ENCODE data around the gene TENM4. TPM values are rescaled to one million over a fixed set of nuclear protein-coding genes. Genes with fewer than 3 reads are reported as not detected.

Gene TENM4
- total RNA-seq, 1 experiment from 2014 or later, result 0.39 TPM

GRCh38 chr11:79117488-79117887 is 323.3 kb downstream of the TENM4 start:
- POLR2A ChIA-PET, result no interaction called here
- Histone ChIP-seq H3K4me1 (ENCODE audit: control insufficient read depth, insufficient read depth, low read length) (no peaks in the 10 kb centered on the region), H3K4me3 (ENCODE audit: low read depth in 2 of 2, low read length in 2 of 2) (no peak overlapping the region), H3K27ac (ENCODE audit: low read length) (no peak overlapping the region), H3K36me3 (ENCODE audit: control insufficient read depth, insufficient read depth, low read length) (no peaks in the 10 kb centered on the region), H3K27me3 (ENCODE audit: control insufficient read depth, insufficient read depth, low read length) (peaks cover 3% of the 10 kb centered on the region; the same call in 1 of the 2 replicates), H3K9me3 (ENCODE audit: control insufficient read depth, insufficient read depth, low read depth, low read length) (no peaks in the 10 kb centered on the region)
- ATAC-seq (no peak), DNase-seq (ENCODE audit: low read depth, low spot score) (no peak)
- in situ Hi-C loops (cut with HindIII; ENCODE audit: low pct_unique_long_range_greater_than_20kb, low sequenced_read_pairs) (no loop called here), intact Hi-C loops (cut with micrococcal nuclease; ENCODE audit: unreplicated experiment) (no loop called here)
- CTCF ChIA-PET, result no interaction called here
- BruUV-seq (replicated peaks), result no TSS peak
- TF ChIP-seq SIN3A (IDR thresholded peaks at IDR 0.05; ENCODE audit: borderline replicate concordance, insufficient read depth, low read depth, low read length) (no peak), REST (IDR thresholded peaks at IDR 0.05; ENCODE audit: insufficient read depth in 1 of 2, low read depth in 2 of 2, low read length in 1 of 2) (no peak)

GRCh38 chr11:79116600-79116999 is 324.2 kb downstream of the TENM4 start:
- CTCF ChIA-PET, result no interaction called here
- no TSS peak for BruUV-seq (replicated peaks)
- Histone ChIP-seq H3K27ac (ENCODE audit: low read length) (no peak overlapping the region), H3K4me1 (ENCODE audit: control insufficient read depth, insufficient read depth, low read length) (no peaks in the 10 kb centered on the region), H3K4me3 (ENCODE audit: low read depth in 2 of 2, low read length in 2 of 2) (no peak overlapping the region), H3K36me3 (ENCODE audit: control insufficient read depth, insufficient read depth, low read length) (no peaks in the 10 kb centered on the region), H3K9me3 (ENCODE audit: control insufficient read depth, insufficient read depth, low read depth, low read length) (no peaks in the 10 kb centered on the region), H3K27me3 (ENCODE audit: control insufficient read depth, insufficient read depth, low read length) (peaks cover 3% of the 10 kb centered on the region; the same call in 1 of the 2 replicates)
- intact Hi-C loops (cut with micrococcal nuclease; ENCODE audit: unreplicated experiment), result no loop called here
- POLR2A ChIA-PET, result no interaction called here
- DNase-seq (ENCODE audit: low read depth, low spot score), result no peak
- TF ChIP-seq TCF7L2 (IDR thresholded peaks at IDR 0.05; ENCODE audit: low read depth, low read length) (no peak), REST (IDR thresholded peaks at IDR 0.05; ENCODE audit: insufficient read depth in 1 of 2, low read depth in 2 of 2, low read length in 1 of 2) (no peak), POLR2AphosphoS5 (IDR thresholded peaks at IDR 0.05; ENCODE audit: low read depth, low read length) (no peak), SIN3A (IDR thresholded peaks at IDR 0.05; ENCODE audit: borderline replicate concordance, insufficient read depth, low read depth, low read length) (no peak), CTCF (IDR thresholded peaks at IDR 0.05) (no peak)
- ATAC-seq, result no peak
- in situ Hi-C loops (cut with HindIII; ENCODE audit: low pct_unique_long_range_greater_than_20kb, low sequenced_read_pairs), result no loop called here
